DMS79 (cell line): ENCODE results near the gene MTSS2.
A peak's percentile ranks its signal among the peaks of the same experiment; 100 is the strongest.

Source experiments
- DNase-seq: peaks from one replicate; lab custom pipeline; 2025; lab: John Stamatoyannopoulos, UW

MTSS2 gene, protein sequence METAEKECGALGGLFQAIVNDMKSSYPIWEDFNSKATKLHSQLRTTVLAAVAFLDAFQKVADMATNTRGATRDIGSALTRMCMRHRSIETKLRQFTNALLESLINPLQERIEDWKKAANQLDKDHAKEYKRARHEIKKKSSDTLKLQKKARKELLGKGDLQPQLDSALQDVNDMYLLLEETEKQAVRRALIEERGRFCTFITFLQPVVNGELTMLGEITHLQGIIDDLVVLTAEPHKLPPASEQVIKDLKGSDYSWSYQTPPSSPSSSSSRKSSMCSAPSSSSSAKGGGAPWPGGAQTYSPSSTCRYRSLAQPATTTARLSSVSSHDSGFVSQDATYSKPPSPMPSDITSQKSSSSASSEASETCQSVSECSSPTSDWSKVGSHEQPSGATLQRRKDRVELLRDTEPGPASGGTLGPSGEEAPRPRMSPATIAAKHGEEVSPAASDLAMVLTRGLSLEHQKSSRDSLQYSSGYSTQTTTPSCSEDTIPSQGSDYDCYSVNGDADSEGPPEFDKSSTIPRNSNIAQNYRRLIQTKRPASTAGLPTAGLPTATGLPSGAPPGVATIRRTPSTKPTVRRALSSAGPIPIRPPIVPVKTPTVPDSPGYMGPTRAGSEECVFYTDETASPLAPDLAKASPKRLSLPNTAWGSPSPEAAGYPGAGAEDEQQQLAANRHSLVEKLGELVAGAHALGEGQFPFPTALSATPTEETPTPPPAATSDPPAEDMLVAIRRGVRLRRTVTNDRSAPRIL

DNA sequence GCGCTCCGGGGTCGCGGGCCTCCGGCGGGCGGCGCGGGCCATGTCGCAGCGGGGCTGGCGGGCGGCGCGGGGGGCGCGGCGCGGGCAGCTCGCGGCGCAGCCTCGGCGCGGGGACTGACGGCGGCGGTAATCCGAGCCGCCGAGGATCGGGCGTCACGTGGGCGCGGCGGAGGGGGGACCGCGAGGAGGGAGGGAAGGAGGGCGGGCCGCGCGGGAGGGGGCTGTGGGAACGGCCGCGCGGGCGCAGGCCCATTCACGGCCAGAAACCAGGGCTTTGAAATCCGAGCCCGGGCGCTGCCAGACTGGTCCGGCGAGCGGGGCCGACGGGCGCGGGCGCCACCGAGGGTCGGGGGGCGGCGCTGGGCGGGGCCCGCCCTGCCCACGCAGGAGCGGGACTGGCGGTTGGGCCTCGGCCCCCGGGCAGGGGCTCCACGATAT is at the start of gene MTSS2:
Gene MTSS2, minus strand, starts transcription at position 116 of the 438 bp plus-strand sequence. CDS start 262 bp downstream, outside the sequence.
- DNase-seq, result no peak

DNA sequence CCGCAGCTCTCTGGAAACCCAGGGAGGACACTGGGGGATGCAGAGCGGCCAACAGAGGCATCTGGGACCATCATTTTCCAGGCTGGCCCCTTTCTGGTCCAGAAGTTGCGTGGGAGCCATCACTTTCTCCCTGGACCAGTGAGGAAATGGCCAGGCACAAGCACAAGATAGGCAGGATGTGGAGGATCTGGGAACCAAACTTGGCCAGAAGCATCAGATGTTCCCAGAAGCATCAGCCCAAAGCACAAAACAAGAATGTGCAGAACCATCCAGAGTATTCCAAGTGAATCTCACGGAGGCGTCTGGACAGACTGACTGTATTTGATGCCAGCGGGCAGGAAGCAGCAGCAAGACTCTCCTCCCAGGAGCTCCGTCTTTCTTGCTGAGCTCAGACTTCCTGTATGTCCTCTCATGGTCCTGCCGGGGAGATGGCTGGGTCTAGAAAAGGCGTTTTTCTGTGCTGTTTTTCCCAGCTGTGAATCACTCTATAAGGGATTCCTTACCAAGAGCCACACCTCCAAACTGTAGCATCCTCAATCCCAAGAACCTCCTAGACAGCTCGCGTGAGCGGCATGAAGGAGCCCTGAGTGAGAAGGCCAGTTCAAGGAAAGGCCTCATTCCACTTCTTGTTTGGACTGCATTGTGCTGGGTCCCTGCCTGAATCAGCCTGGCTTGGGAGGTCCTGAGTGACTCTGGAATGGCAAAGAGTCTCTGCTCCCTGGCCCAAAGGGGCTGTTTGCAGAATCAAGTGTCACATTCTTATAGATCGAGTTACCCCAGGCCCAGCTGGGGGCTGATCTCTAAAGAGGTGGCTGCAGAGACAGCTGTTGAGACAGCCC is 49.5 kb upstream of the MTSS2 start:
- DNase-seq, result no peak

- DNase-seq, result no peak
Measured at GRCh38 chr16:70734522-70735095, 48.8 kb upstream of the MTSS2 start.

- no peak for DNase-seq
Measured at GRCh38 chr16:70730944-70731343, 45.1 kb upstream of the MTSS2 start.

DNA sequence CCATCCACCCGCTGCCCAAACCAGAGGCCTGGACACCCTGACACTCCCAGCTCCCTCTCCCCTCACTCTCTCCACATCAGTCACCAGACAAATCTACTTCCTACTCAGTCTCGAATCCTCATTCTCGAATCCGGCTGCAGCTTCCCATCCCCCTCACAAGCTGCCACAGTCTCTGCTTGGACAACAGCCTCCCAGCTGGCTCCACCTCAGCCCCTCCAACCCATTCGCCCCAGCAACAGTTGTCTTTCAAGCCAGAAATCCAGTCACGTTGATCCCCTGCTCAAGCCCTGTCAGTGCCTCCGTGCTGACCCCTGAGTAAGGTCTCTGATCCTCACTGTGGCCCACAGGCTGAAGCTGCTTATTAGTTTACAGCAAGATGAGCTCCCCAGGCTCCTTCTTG is 44.2 kb upstream of the MTSS2 start:
- DNase-seq, result no peak

DNA sequence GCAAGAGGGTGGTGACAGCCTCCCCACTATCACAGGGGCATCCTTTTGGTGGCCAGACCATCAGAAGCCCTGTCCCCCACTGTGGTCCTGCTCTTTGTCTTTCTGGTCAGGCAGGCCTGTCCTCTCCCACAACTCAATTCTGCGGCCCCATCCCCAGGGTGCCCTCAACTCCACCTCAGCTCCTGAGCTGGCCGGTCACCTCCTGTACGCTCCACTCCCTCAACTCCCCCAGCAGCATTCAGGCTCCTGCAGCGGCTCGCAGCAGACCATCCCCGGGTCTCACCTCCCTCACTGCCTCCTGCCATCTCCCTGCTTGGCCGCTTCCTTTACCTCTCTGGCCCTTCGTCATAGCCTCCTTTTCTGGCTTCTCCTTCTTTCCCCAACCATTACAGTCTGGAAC is 43.4 kb upstream of the MTSS2 start:
- DNase-seq, result no peak

DNA sequence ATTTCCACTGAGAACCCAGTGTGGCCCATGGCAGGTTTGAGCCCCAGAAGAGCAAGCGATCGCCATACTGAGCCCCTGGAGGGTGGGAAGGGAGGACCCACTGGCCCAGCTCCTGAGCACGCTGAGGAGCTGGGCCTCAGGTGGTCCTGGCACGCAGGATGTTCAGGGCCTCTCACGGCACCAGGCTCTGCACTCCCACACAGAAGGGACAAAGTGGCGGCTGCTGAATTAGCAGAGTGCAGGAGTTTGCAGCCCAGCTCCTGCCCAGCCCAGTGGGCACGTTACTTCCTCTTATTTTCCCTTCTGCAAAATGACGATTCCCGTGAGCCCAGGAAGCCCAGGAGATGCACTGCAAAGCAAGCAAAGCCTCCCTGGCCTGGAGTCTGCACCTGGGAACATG is 42.3 kb upstream of the MTSS2 start:
- no peak for DNase-seq

DNA sequence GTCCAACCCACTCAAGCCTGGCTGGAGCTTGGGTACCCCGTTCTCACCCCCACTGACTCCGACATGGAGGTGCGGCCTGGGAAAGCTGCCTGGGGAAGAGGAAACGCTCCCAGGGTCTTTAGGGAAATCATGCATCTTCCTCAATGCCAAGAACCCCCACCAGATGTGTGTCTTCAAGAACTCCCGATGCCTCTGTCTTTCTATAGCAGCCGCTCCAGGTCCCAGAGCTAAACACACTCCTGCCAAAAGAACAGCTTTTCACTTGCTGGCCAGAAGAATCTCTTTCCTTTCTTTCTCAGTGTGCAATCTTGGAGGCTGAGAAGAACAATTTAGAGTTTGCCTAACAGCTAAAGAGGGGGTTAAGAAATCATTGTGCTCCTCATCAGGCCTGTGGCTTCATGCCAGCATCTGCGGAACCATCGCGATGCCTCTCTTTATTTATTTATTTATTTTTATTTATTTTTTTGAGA is 41.1 kb upstream of the MTSS2 start:
- no peak for DNase-seq

DNA sequence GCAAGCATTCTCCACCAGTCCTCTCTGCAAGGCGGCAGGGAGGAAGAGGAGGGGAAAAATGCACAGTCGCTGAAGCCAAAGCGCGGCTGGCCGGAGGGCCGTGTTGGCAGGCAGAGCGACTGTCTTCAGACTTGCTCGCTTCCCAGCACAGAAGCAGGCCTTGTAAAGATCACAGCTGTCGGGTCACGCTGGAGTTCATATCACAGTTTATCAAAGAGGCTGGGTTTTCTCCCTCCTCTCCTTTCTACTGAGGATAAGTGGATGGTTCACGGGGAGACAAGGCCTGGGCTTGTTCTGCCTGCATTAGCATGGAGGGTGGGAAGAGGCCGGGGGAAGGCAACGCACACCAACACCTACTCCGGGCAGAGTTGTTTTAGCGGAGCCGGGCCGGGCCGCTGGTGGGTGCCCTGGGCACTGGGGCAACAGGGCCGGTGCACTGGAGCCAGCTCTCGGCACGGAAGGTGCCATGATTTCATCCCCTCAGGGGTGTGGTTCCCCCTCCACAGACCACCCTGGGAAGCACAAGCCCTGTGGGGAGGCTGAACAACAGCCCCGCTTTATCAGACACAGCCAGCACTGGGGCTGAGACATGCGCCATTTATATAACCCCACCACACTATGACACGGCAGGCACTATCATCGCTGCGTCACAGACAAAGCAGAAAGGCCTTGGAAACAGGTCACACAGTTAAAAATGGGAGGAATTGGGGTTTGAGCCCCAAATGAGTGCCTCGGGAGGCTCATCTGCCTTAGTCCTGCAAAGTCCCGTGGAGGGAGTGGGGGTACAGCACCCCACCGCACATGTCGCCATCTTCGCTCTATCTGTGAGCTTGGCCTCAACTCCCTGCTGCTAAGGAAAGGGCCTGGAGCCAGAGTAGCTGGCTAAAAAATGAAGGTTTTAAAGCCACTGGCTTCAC is 40.3 kb upstream of the MTSS2 start:
- DNase-seq, result peak; percentile 48

- DNase-seq, result no peak
Measured at GRCh38 chr16:70725024-70725911, 39.4 kb upstream of the MTSS2 start.

DNA sequence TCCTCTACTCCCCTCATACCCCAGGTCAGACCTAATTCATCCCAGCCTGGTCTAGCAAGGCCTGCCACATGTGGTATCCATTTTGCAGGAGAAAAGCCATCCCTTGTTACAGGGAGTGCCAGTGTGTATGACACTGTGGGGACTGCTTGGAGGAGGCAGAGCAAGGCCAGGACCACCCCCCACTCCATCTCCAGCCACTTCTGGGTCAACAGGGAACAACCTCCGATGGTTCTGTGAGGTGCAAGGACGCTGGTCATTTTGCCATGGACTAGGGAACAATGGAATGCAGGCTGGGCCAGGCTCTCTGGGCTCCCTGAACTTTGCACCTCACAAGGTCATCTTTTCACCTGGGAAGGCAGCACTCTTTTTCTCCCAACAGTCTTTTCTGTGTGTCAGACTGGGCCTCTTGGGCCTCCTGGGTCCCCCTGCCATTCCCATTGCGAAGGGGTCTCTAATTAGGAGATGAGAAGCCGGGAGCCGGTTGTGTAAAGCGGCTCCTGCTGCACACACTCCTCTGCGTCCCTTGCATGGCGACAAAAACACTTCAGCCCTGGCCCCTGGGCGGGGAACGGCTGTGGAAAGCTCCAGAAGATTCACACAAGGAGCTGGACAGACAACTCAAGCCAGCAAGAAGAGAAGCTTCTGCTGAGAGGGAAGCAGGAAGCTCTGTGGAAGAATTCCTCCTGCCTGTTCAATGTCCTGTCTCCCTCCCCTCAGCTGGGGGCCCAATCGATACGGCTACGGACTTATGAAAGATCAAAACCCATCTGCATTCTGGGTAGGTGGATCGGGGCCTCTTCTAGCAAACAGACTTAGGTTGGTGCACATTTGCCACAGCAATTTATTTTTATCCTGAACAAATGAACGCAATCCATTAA is 38.5 kb upstream of the MTSS2 start:
- DNase-seq, result no peak

- DNase-seq, result no peak
Measured at GRCh38 chr16:70723740-70724145, 37.9 kb upstream of the MTSS2 start.

- no peak for DNase-seq
Measured at GRCh38 chr16:70721202-70721963, 35.5 kb upstream of the MTSS2 start.

DNA sequence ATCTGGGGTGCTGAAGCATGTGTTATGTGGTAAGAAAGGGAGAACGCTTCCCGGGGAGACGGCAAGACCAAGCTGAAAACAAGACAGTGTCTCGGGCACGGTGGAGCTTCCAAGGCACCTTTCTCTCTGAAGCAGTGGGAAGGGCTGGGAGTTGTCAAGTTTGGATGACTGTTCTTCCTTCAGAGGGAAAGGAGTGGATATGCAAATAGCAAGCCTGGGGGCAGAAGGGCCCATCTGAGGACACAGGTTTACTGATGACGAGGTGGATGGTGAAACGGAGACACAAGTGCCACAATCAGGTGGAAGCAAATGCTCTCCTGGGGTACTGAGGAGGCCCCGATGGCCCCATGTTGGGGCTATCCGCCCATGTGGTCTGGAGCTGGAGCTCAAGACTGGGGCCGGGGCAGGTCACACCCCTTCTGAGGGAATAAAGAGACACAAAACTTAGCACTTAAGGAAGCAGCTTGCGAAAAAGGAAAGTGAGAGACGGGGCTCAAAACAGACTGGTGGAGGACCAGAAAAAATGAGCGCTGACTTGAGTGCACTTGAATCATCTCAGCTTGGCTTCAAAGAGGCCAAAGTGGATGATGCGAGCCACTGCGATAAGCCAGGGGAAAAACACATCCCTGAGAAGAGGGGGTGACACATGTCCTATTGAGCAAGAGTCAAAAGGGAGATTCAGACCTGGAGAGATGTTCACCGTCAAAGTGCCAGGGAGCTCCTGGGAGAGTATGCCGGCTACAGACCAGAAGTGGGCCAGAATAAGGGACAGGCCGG is 34.8 kb upstream of the MTSS2 start:
- DNase-seq, result peak; percentile 37

- no peak for DNase-seq
Measured at GRCh38 chr16:70717065-70717464, 31.2 kb upstream of the MTSS2 start.

DNA sequence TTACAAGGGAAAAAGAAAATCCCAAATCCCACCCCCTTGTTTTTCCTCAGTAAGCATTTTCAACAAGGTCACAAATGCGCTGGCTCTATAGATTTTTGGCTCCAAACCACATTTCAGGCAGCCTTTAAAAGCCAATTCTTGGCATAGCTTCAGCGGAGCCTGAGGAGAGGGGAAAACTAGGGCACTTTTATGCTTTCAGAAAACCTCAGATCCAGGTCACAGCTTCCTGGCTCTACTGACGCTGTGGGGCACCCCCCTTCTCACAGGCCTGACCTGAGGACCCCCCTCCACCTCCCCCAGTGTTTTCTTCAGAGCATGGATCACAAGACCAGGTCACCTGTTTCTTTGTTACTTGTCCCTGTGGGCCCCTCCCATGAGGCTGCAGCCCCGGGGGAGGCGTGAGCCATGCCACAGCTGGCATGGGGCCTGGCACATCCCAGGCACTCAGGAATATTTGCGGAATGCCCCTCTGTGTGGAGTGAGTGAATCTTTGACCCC is 30.1 kb upstream of the MTSS2 start:
- peak; percentile 43 for DNase-seq
